ENCODE results near the gene TMSB4X.
"Not testable (repeated sequence)": the region's sequence is repeated elsewhere in the genome, so short reads cannot be mapped to it uniquely, and the experiment has no call there.

Gene TMSB4X

GRCh38 chrX:12974796-12975669 lies at the start of gene TMSB4X:
Gene TMSB4X (plus strand): TSS chrX:12975110.
- peak; percentile 39 for DNase-seq

- no peak for DNase-seq
These were observed 45.2 kb upstream of the TMSB4X start for GRCh38 chrX:12929701-12930100.

GRCh38 chrX:12930150-12930549 lies 44.8 kb upstream of the TMSB4X start:
- no peak for DNase-seq

DNA sequence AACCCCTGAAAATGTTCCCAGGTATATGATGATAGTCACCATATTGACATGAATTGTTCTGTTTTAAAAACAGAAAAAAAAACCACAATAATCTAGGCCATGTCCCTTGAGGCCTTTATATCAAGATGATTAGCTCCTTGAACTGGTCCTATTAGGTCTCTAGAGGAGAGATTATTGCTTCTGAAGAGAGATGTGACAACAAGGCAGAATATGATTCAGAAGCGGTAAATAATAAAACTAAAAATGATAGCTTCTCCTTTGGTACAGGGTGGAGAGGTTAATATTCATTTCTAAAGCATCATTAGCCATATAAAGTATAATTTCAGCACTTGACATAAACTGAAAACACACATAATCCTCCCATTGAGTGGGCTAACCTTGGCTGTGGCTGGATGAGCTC lies 42.7 kb upstream of the TMSB4X start:
- DNase-seq, result no peak

DNA sequence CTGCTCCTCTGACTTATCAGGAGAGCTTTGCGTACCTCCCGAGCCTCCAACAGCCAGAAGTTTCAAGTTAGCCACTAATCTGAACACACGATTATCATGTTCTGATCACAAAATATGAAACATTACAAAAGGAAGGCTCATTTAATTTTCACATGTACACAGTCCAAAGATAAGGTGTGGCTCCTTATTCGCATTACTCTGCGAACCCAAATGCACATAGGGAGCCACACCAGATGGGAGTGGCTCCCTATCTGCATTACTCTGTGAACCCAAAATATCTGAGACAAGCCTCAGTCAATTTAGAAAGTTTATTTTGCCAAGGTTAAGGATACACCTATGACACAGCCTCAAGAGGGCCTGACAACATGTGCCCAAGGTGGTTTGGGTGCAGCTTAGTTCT lies 40.1 kb upstream of the TMSB4X start:
- no peak for DNase-seq

DNA sequence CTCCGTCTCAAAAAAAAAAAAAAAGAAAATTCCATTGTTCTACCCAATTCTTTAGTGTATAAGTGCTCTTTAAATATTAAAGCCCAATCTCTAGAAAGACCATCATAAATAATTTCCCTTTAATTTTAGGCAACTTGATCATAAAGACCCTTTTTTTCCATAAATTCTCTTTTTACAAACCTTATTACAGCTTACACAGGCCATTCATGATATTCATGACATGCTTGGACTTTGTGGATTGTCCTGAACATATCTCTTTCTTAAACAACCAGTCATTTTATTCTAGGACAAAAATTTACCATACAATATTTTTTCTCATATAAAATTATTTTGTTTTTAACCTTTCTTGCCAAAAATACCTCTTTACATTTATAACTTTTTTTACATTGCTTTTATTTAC lies 38.0 kb upstream of the TMSB4X start:
- DNase-seq, result no peak

GRCh38 chrX:12940471-12940870 lies 34.4 kb upstream of the TMSB4X start:
- DNase-seq, result not testable (repeated sequence)

GRCh38 chrX:12943592-12943991 lies 31.3 kb upstream of the TMSB4X start:
- not testable (repeated sequence) for DNase-seq

- DNase-seq, result not testable (repeated sequence)
These were observed 30.5 kb upstream of the TMSB4X start for GRCh38 chrX:12944452-12944851.

DNA sequence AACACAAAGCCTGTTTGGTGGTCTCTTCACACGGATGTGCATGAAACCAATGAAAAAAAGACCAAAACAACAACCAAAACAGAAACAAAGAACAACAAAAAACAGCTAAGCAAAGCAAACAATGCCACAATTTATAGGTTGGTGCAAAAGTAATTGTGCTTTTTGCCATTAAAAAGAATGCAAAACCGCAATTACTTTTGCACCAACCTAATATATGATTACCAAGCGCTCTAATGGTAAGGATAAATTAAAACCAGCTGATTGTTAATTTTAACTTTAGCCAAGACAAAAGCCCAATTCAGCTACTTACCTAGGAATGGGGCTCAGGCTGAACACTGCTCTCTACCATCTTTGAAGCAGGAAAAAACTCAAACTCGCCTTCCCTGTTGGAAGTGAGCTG lies 29.4 kb upstream of the TMSB4X start:
- no peak for DNase-seq

DNA sequence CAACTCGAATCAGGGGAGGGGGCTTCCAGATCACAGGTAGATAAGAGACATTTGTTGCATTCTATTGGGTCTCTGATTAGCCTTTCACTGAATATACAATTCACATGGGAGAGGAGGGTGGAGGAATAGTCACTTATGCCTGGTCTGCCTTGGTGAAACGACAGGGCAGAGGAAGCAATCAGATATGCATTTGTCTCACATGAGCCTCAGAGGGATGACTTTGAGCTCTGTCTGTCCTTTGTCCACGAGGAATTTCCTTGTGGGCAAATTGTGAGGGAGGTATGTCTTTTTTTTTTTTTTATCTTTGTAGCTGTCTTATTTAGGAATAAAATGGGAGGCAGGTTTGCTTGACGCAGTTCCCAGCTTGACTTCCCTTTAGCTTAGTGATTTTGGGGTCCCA lies 28.5 kb upstream of the TMSB4X start:
- no peak for DNase-seq

- peak; percentile 33 for DNase-seq
These were observed 27.9 kb upstream of the TMSB4X start for GRCh38 chrX:12946838-12947544.

GRCh38 chrX:12947545-12948235 lies 27.2 kb upstream of the TMSB4X start:
- DNase-seq, result peak; percentile 29

GRCh38 chrX:12948495-12948894 lies 26.4 kb upstream of the TMSB4X start:
- DNase-seq, result no peak

- DNase-seq, result no peak
These were observed 25.5 kb upstream of the TMSB4X start for GRCh38 chrX:12949205-12949926.

GRCh38 chrX:12949927-12950656 lies 24.8 kb upstream of the TMSB4X start:
- DNase-seq, result peak; percentile 3

GRCh38 chrX:12950851-12951594 lies 23.9 kb upstream of the TMSB4X start:
- no peak for DNase-seq

DNA sequence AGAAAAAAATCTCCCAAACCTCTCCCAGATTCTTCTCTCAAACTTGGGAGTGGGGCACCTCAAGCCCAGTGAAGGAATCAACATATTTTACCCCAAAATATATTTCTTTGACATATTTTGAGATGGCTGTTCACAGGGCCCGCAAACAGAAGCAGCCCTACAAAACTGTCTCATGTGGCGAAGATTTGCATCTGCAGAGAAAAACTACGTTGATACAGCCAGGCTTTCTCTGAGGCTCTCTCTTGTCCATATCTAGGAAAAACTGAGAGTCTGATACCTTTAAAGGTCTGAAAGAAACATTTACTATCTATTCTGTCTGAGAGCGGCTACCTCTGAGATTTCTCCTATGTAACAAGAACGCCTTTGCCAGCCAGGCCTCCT lies 23.3 kb upstream of the TMSB4X start:
- no peak for DNase-seq

DNA sequence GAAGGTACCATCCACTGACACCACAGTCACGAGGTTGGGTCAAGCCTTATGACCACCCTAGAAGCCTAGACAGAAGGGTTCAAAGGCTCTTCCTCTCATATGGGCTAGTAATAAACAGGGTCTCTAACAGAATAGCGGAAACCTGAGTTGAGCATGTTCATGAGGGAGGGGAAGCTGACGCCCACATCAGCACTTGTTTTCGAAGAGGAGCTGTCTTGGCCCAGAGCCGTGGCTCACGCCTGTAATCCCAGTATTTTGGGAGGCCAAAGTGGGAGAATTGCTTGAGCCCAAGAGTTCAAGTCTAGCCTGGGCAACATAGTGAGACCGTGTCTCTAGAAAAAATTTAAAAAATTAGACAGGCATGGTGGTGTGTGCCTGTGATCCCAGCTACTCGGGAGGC lies 21.5 kb upstream of the TMSB4X start:
- no peak for DNase-seq

GRCh38 chrX:12954376-12954775 lies 20.5 kb upstream of the TMSB4X start:
- DNase-seq, result no peak

GRCh38 chrX:12954981-12955380 lies 19.9 kb upstream of the TMSB4X start:
- DNase-seq, result no peak
